NCI-H446 treated with DMSO at 0.1 percent for 48 hours (cell line): ENCODE measurements around the gene DDC.
"Not testable (repeated sequence)": the region's sequence is repeated elsewhere in the genome, so short reads cannot be mapped to it uniquely, and the experiment has no call there.

Source experiments
- DNase-seq: peaks from one replicate; lab custom pipeline; 2025; lab: John Stamatoyannopoulos, UW

The DDC gene

GRCh38 chr7:50519350-50519749 lies 45.9 kb downstream of the DDC start:
- DNase-seq = not testable (repeated sequence)

- DNase-seq = no peak
Observed at GRCh38 chr7:50513166-50513871, 51.9 kb downstream of the DDC start.

- no peak for DNase-seq
Observed at GRCh38 chr7:50512384-50512783, 52.8 kb downstream of the DDC start.

- no peak for DNase-seq
Observed at GRCh38 chr7:50509459-50509858, 55.7 kb downstream of the DDC start.

- DNase-seq = no peak
Observed at GRCh38 chr7:50508471-50508943, 56.7 kb downstream of the DDC start.

- DNase-seq = no peak
Observed at GRCh38 chr7:50507898-50508470, 57.2 kb downstream of the DDC start.

GRCh38 chr7:50505553-50506210 lies 59.5 kb downstream of the DDC start:
- DNase-seq = no peak

- no peak for DNase-seq
Observed at GRCh38 chr7:50504646-50505546, 60.3 kb downstream of the DDC start.

- DNase-seq = no peak
Observed at GRCh38 chr7:50502947-50503346, 62.3 kb downstream of the DDC start.

GRCh38 chr7:50502001-50502684 lies 63.1 kb downstream of the DDC start:
- DNase-seq = no peak

- no peak for DNase-seq
Observed at GRCh38 chr7:50499092-50499491, 66.1 kb downstream of the DDC start.

- DNase-seq = no peak
Observed at GRCh38 chr7:50497968-50498367, 67.2 kb downstream of the DDC start.

- DNase-seq = no peak
Observed at GRCh38 chr7:50497068-50497642, 68.0 kb downstream of the DDC start.

- DNase-seq = no peak
Observed at GRCh38 chr7:50496569-50496968, 68.6 kb downstream of the DDC start.

- no peak for DNase-seq
Observed at GRCh38 chr7:50495746-50496145, 69.5 kb downstream of the DDC start.

GRCh38 chr7:50492770-50493519 lies 72.3 kb downstream of the DDC start:
- no peak for DNase-seq

- DNase-seq = no peak
Observed at GRCh38 chr7:50491943-50492342, 73.3 kb downstream of the DDC start.

- no peak for DNase-seq
Observed at GRCh38 chr7:50491209-50491608, 74.0 kb downstream of the DDC start.

GRCh38 chr7:50488379-50488778 lies 76.8 kb downstream of the DDC start:
- DNase-seq = no peak

- DNase-seq = no peak
Observed at GRCh38 chr7:50486512-50486911, 78.7 kb downstream of the DDC start.

GRCh38 chr7:50481867-50482266 lies 83.3 kb downstream of the DDC start:
- DNase-seq = no peak
